Gastroesophageal sphincter (tissue), 4 donors: ENCODE data around the gene TTN. TPM values are rescaled to one million over a fixed set of nuclear protein-coding genes. Genes with fewer than 3 reads are reported as not detected.
A peak's percentile ranks its signal among the peaks of the same experiment; 100 is the strongest.

Experiments used
- ATAC-seq: fragments of 150-250 bp; one replicate; pipeline ENCODE4 v1.9.1; 2016; ENCODE audit warnings: mild to moderate bottlenecking, moderate library complexity
- H3K27ac ChIP-seq, 4 donors: fragments of 200-600 bp; sonication (generic) in 3 of 4; 1 replicate in 3 of 4; 2 replicates in 1 of 4; pipeline ENCODE4 v1.5.1; 2016 to 2019
- H3K27me3 ChIP-seq: fragments of 200-600 bp; sonication (generic); one replicate; pipeline ENCODE4 v1.5.1; 2019
- H3K36me3 ChIP-seq, 2 donors: fragments of 200-600 bp; sonication (generic); one replicate each; pipeline ENCODE4 v1.5.1; 2019; ENCODE audit warnings: control low read depth in 1 of 2
- H3K4me1 ChIP-seq, 3 donors: fragments of 200-600 bp; sonication (generic); 1 replicate in 2 of 3; 2 replicates in 1 of 3; pipeline ENCODE4 v1.5.1; 2016 to 2019; ENCODE audit warnings: control low read depth in 2 of 3
- H3K4me3 ChIP-seq, 2 donors: fragments of 200-600 bp; sonication (generic); one replicate each; pipeline ENCODE4 v1.5.1; 2019; ENCODE audit warnings: mild to moderate bottlenecking in 1 of 2, moderate library complexity in 1 of 2
- H3K9me3 ChIP-seq, 3 donors: fragments of 200-600 bp; sonication (generic); one replicate each; pipeline ENCODE4 v1.5.1; 2017 to 2019; ENCODE audit warnings: control low read depth in 2 of 3
- CTCF ChIP-seq, 4 experiments: fragments of 200-600 bp in 2 of 4; fragments of 450-650 bp in 2 of 4; sonication (generic) in 1 of 4; IDR thresholded peaks; one replicate each; pipeline ENCODE4 v1.5.1; 2017 to 2019; ENCODE audit warnings: antibody characterized with exemption in 4 of 4, mild to moderate bottlenecking in 2 of 4, moderate library complexity in 2 of 4
- EP300 ChIP-seq: sonication (generic); formaldehyde crosslinking; IDR thresholded peaks from one replicate; pipeline ENCODE4 v1.6.1; 2017; ENCODE audit warnings: antibody characterized with exemption, mild to moderate bottlenecking
- POLR2A ChIP-seq, 2 donors: fragments of 450-650 bp; IDR thresholded peaks; one replicate each; pipeline ENCODE4 v1.6.1; 2017; ENCODE audit warnings: antibody characterized with exemption in 2 of 2, mild to moderate bottlenecking in 2 of 2, moderate library complexity in 1 of 2
- POLR2AphosphoS5 ChIP-seq: sonication (generic); formaldehyde crosslinking; IDR thresholded peaks from one replicate; pipeline ENCODE4 v1.6.1; 2017; ENCODE audit warnings: antibody characterized with exemption
- WGBS, 2 donors: methylation state at CpG; one replicate each; pipeline ENCODE4 v1.1.5; 2018; ENCODE audit warnings: low coverage in 1 of 2; 5-methylcytosine and 5-hydroxymethylcytosine counted together
- total RNA-seq, 4 donors: library from RNA; depleted of rRNA; stranded (reverse); fragments of >200 nt; gene quantifications; one replicate each; pipeline ENCODE4 v1.1.0, GENCODE V29; 2016

The TTN gene
- total RNA-seq, 4 donors from 2014 or later, result 5.0 to 12.8 (median 8.3) TPM

- no peaks in the 10 kb centered on the region for H3K9me3 ChIP-seq
- no peak for ATAC-seq
- TF ChIP-seq CTCF (IDR thresholded peaks at IDR 0.05) (no peak), POLR2AphosphoS5 (no peak), POLR2A (IDR thresholded peaks at IDR 0.05) (no peak), EP300 (no peak)
- peak overlapping the region; percentile 93 to 98 (median 94) for H3K27ac ChIP-seq
- no peaks in the 10 kb centered on the region for H3K27me3 ChIP-seq
- peak overlapping the region; percentile 68 to 88 for H3K4me3 ChIP-seq
- H3K4me1 ChIP-seq, result peaks cover 12 to 64% (median 19%) of the 10 kb centered on the region in 3 donors
- WGBS, 2 donors, result 0 to 1% methylated on average over 8 to 10 of the region's 10 CpGs
- H3K36me3 ChIP-seq, result no peaks in the 10 kb centered on the region
Measured at GRCh38 chr2:178478130-178478438, 329.1 kb downstream of the TTN start.

GRCh38 chr2:178477443-178478129 lies 329.6 kb downstream of the TTN start:
- TF ChIP-seq POLR2A (IDR thresholded peaks at IDR 0.05) (no peak), CTCF (IDR thresholded peaks at IDR 0.05) (no peak), EP300 (no peak), POLR2AphosphoS5 (no peak)
- H3K4me3 ChIP-seq, result peak overlapping the region; percentile 68 to 88
- no peaks in the 10 kb centered on the region for H3K36me3 ChIP-seq
- 0 to 9% methylated on average over 3 of the region's 3 CpGs for WGBS, 2 donors
- peak overlapping the region; percentile 93 to 98 (median 94) for H3K27ac ChIP-seq
- no peak for ATAC-seq
- H3K4me1 ChIP-seq, result peaks cover 12 to 59% (median 17%) of the 10 kb centered on the region in 3 donors
- no peaks in the 10 kb centered on the region for H3K9me3 ChIP-seq
- no peaks in the 10 kb centered on the region for H3K27me3 ChIP-seq

- Histone ChIP-seq H3K27ac (no peak overlapping the region), H3K4me1 (peaks cover 5 to 48% (median 7%) of the 10 kb centered on the region in 3 donors), H3K27me3 (no peaks in the 10 kb centered on the region), H3K4me3 (no peak overlapping the region), H3K36me3 (no peaks in the 10 kb centered on the region), H3K9me3 (no peaks in the 10 kb centered on the region)
- TF ChIP-seq POLR2AphosphoS5 (no peak), CTCF (IDR thresholded peaks at IDR 0.05) (no peak), EP300 (no peak)
- no peak for ATAC-seq
Measured at GRCh38 chr2:178476477-178476876, 330.7 kb downstream of the TTN start.

Other genes with a start within 250 kb of the TTN start
- gene CCDC141, start 242.7 kb upstream of the TTN start, total RNA-seq, result 10 to 100 TPM in 1 of 4 donors, 1 to 10 TPM in 3; 1.6 to 10.3 (median 5.3) TPM